ENCODE measurements around the gene PRKG1. TPM values are rescaled to one million over a fixed set of nuclear protein-coding genes. Genes with fewer than 3 reads are reported as not detected.

PRKG1 gene
- total and polyA plus RNA-seq, 4 donors, result 0.46 to 5.1 (median 1.5) TPM

DNA sequence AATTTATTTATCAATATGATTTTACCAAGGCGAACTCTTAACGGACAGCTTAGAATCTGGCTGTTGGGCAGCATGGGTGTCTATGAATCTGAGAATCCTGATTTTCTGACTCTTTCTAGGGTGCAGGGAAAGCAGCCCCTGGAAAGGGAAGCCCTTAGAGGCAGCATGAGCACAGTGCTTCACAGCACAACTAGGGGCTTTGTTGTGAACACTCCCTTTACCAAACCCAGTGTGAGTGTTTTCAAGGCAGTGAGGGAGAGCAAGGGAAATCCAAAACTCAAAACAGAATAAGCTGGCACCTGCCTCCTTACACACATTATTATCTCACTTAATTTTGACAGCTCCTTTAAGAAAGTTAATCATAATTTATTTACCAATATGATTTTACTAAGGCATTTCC is 741.4 kb downstream of the PRKG1 start:
- no peak for TF ChIP-seq YY1 (IDR thresholded peaks at IDR 0.05)
- TF ChIP-seq CTCF (IDR thresholded peaks at IDR 0.05; ENCODE audit: low read depth, low read length, missing input control), result no peak
- no peak for TF ChIP-seq JUND (IDR thresholded peaks at IDR 0.05)
- TF ChIP-seq SP1 (IDR thresholded peaks at IDR 0.05), result no peak
- Histone ChIP-seq H3K9me3 (ENCODE audit: control insufficient read depth in 4 of 4, low read length in 3 of 4) (no peaks in the 10 kb centered on the region), H3K27ac (ENCODE audit: low read depth in 1 of 2, low read length in 2 of 2) (no peak overlapping the region), H3K36me3 (ENCODE audit: control insufficient read depth in 4 of 4, insufficient read depth in 3 of 4, low read depth in 1 of 4, low read length in 3 of 4) (no peaks in the 10 kb centered on the region), H3K27me3 (ENCODE audit: control insufficient read depth in 4 of 4, insufficient read depth in 4 of 4, low read length in 3 of 4) (no peaks in the 10 kb centered on the region), H3K4me1 (ENCODE audit: control insufficient read depth in 4 of 4, insufficient read depth in 4 of 4, low read length in 3 of 4) (peaks cover 0 to 1% (median under 1%) of the 10 kb centered on the region in 4 donors), H3K4me3 (ENCODE audit: low read depth in 1 of 3, low read length in 3 of 3) (no peak overlapping the region), H3K9ac (ENCODE audit: low read depth in 1 of 2, low read length in 2 of 2) (no peak overlapping the region)
- DNase-seq (ENCODE audit: low spot score), result no peak
- 89% methylated on average over 2 of the region's 2 CpGs for WGBS

DNA sequence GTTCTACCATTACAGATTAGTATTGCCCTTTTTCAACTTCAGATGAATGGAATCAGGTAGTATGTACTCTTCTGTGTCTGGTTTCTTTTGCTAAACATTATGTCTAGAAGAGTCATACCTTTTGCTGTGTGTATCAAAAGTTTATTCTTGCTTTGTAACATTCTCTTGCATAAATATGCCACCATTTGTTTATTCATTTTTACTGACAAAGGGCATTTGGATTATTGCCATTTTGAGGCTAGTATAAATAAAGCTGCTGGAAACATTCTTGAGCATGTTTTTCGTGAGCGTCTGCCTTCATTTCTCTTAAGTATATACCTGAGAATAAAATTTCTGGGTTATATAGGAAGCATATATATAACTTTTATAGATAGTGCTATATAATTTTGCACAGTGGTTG is 746.8 kb downstream of the PRKG1 start:
- no peak overlapping the region for H3K4me3 ChIP-seq (ENCODE audit: low read depth in 1 of 3, low read length in 3 of 3)
- no peak for TF ChIP-seq EGR1 (IDR thresholded peaks at IDR 0.05; ENCODE audit: low read depth in 2 of 2)
- TF ChIP-seq, protein P1, sequence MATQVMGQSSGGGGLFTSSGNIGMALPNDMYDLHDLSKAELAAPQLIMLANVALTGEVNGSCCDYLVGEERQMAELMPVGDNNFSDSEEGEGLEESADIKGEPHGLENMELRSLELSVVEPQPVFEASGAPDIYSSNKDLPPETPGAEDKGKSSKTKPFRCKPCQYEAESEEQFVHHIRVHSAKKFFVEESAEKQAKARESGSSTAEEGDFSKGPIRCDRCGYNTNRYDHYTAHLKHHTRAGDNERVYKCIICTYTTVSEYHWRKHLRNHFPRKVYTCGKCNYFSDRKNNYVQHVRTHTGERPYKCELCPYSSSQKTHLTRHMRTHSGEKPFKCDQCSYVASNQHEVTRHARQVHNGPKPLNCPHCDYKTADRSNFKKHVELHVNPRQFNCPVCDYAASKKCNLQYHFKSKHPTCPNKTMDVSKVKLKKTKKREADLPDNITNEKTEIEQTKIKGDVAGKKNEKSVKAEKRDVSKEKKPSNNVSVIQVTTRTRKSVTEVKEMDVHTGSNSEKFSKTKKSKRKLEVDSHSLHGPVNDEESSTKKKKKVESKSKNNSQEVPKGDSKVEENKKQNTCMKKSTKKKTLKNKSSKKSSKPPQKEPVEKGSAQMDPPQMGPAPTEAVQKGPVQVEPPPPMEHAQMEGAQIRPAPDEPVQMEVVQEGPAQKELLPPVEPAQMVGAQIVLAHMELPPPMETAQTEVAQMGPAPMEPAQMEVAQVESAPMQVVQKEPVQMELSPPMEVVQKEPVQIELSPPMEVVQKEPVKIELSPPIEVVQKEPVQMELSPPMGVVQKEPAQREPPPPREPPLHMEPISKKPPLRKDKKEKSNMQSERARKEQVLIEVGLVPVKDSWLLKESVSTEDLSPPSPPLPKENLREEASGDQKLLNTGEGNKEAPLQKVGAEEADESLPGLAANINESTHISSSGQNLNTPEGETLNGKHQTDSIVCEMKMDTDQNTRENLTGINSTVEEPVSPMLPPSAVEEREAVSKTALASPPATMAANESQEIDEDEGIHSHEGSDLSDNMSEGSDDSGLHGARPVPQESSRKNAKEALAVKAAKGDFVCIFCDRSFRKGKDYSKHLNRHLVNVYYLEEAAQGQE (IDR thresholded peaks at IDR 0.05), result no peak
- peak; percentile 18 to 61 for TF ChIP-seq HNF4A (conservative IDR thresholded peaks at IDR 0.05)
- TF ChIP-seq YY1 (IDR thresholded peaks at IDR 0.05), result peak; percentile 68
- no peak for TF ChIP-seq FOXA1 (IDR thresholded peaks at IDR 0.05)
- no peaks in the 10 kb centered on the region for H3K27me3 ChIP-seq (ENCODE audit: control insufficient read depth in 4 of 4, insufficient read depth in 4 of 4, low read length in 3 of 4)
- H3K9ac ChIP-seq (ENCODE audit: low read depth in 1 of 2, low read length in 2 of 2), result no peak overlapping the region
- no peaks in the 10 kb centered on the region for H3K9me3 ChIP-seq (ENCODE audit: control insufficient read depth in 4 of 4, low read length in 3 of 4)
- H3K36me3 ChIP-seq (ENCODE audit: control insufficient read depth in 4 of 4, insufficient read depth in 3 of 4, low read depth in 1 of 4, low read length in 3 of 4), result no peaks in the 10 kb centered on the region
- H3K27ac ChIP-seq (ENCODE audit: low read depth in 1 of 2, low read length in 2 of 2), result no peak overlapping the region
- WGBS, result 35% methylated on average over 2 of the region's 2 CpGs
- H3K4me1 ChIP-seq (ENCODE audit: control insufficient read depth in 4 of 4, insufficient read depth in 4 of 4, low read length in 3 of 4), result peaks cover 0 to 4% (median under 1%) of the 10 kb centered on the region in 4 donors
- no peak for DNase-seq (ENCODE audit: low spot score)

DNA sequence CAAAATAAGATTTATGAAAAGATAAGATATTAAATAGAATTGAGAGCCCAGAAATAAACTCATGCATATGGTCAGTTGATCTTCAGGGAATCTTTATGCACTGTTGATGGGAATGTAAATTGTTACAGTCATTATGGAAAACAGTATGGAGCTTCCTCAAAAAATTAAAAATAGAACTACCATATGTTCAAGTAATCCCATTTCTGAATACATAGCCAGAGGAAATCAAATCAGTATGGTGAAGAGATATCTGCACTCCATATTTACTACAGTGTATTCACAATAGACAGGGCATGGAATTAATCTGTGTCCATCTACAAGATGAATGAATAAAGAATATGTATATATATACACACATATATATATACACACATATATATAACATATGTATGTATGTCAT is 747.5 kb downstream of the PRKG1 start:
- peaks cover 0 to 4% (median under 1%) of the 10 kb centered on the region in 4 donors for H3K4me1 ChIP-seq (ENCODE audit: control insufficient read depth in 4 of 4, insufficient read depth in 4 of 4, low read length in 3 of 4)
- no peaks in the 10 kb centered on the region for H3K27me3 ChIP-seq (ENCODE audit: control insufficient read depth in 4 of 4, insufficient read depth in 4 of 4, low read length in 3 of 4)
- no peak for DNase-seq (ENCODE audit: low spot score)
- H3K4me3 ChIP-seq (ENCODE audit: low read depth in 1 of 3, low read length in 3 of 3), result no peak overlapping the region
- H3K9ac ChIP-seq (ENCODE audit: low read depth in 1 of 2, low read length in 2 of 2), result no peak overlapping the region
- no peak overlapping the region for H3K27ac ChIP-seq (ENCODE audit: low read depth in 1 of 2, low read length in 2 of 2)
- no peaks in the 10 kb centered on the region for H3K36me3 ChIP-seq (ENCODE audit: control insufficient read depth in 4 of 4, insufficient read depth in 3 of 4, low read depth in 1 of 4, low read length in 3 of 4)
- no peak for TF ChIP-seq HNF4A (conservative IDR thresholded peaks at IDR 0.05)
- no peak for TF ChIP-seq GABPA (IDR thresholded peaks at IDR 0.05 in 1 of 2, conservative IDR thresholded peaks at IDR 0.05 in 1 of 2)
- TF ChIP-seq, protein P2, sequence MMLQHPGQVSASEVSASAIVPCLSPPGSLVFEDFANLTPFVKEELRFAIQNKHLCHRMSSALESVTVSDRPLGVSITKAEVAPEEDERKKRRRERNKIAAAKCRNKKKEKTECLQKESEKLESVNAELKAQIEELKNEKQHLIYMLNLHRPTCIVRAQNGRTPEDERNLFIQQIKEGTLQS (IDR thresholded peaks at IDR 0.05), result no peak
- no peaks in the 10 kb centered on the region for H3K9me3 ChIP-seq (ENCODE audit: control insufficient read depth in 4 of 4, low read length in 3 of 4)
